Stimulated activated CD8-positive, alpha-beta memory T cell treated with anti-CD3 and anti-CD28 coated beads, Interleukin-12 subunit alpha, Interleukin-12 subunit beta, amount 100 ng/mL, for 4 hours (primary cell): ENCODE data around the gene CPNE8.

Source experiments
- DNase-seq: peaks from one replicate; pipeline ENCODE4 v3.0.0-alpha.2; 2020; ENCODE audit warnings: low read depth

CPNE8 gene

DNA sequence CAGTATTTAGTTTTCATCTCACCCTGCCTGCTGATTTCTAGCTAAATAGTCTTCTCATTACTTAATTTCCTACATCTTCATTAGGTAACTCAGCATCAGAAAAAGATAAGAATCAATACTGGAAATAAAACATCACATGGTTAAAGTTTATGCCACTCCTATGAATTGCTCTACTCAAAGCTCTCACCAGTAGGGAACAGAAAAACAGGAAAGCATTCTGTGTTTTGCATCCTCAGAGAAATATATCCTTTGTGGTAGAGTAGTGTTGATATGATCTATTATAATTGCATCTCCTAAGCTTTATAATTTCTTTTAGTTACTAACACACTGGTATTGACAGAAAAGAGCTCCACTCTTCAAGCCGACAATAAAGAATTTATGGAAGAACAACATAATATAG lies 9.9 kb downstream of the CPNE8 start:
- DNase-seq, result no peak

DNA sequence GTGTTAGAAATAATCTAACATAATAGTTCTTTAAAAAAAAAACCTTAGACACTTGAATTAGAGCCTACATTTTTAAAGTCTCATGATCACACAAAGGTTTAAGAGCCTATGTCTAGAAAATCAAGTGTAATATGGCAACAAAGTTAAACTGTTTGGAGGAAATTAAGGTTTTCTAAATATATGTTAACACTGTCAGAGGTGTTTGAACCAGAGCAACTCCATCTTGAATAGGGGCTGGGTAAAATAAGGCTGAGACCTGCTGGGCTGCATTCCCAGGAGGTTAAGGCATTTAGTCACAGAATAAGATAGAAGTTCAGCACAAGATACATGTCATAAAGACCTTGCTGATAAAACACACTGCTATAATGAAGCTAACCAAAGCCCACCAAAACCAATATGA lies 12.4 kb downstream of the CPNE8 start:
- no peak for DNase-seq

DNA sequence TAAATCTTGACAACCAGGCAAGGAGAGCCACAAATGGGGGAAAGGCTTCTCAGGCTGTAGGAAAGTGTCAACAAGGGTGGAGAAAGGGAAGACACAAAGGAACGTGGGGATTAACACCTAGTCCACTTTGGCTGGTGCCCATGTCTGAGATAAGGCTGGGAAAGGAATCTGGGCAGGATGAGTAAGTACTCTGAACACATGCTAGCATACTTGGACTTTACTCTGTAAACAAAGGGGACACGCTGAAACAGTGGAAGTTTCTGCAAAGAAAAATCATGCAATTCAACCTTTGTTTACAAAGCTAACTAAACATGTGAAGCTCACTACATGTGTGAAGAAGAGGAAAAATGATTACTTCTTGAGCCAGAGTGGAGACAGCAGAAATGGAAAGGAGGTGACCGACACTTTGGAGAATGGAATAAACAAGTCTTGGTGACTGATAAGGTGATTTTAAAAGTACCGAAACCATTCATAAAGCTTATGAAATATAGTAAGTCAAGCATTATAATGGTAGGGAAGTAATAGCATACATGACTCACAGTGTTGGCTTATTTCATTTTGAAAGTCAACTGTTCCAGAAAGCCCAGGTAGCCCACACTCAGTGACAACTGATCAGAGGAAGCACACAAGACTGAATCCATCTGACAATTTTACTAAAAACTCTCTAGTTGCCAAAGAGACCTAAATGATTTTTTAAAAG lies 13.2 kb downstream of the CPNE8 start:
- DNase-seq, result no peak

DNA sequence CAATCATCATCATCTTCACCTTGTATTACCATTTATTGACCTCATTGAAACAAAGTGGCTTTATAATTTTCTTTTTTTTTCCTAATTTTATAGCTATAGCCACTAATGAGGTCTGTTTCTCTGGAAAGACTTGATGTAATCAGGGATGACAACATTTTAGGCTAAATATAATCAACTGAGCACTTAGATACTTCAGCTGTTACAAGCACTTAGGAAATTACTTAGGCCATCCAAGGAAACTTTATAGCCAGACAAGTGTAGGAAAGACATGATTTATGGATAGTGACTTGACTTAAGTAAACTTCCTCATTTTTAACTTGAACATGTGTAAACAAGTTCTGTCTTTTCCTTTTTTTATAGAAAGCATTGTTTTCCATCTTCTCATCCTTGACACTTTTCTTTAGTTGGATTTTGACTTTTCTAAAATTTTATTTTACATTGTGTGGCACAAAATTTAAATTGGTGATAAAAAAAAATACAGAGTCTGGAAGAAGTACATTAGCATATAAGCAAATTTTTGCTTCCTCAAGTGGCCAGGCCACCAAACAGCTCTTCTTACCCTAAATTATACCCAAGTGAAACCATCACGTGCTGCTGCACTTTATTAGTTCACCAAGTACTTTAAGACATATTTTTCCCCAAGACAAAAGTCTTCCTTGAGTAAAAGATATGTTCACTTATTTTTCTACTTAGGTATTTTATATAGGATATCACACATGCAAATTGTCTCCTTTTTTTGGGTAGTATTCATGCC lies 15.1 kb downstream of the CPNE8 start:
- DNase-seq, result no peak

DNA sequence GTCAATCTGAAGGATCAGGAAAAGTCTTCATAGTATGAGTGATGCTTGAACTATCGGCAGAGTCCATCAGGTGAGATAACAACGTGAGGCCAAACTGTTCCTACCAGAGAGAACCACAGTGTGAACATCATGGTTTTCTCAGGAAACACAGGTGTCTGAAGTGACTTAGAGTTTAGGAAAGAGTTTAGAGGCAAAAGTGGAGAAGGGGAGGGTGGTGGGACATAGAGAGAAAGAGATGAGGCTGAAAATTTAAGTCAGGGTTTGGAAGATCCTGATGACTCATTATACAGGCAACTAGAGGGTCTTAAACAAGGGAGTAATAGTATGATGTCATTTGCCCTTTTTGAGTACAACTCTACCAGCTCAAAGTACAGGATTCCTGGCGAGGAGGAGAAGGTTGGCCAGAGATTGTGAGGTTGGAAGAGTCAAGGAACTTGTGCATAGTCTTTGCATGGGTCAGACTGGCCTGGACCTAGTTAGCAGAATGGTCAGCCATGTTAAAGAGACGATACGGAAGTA lies 16.0 kb downstream of the CPNE8 start:
- DNase-seq, result no peak

DNA sequence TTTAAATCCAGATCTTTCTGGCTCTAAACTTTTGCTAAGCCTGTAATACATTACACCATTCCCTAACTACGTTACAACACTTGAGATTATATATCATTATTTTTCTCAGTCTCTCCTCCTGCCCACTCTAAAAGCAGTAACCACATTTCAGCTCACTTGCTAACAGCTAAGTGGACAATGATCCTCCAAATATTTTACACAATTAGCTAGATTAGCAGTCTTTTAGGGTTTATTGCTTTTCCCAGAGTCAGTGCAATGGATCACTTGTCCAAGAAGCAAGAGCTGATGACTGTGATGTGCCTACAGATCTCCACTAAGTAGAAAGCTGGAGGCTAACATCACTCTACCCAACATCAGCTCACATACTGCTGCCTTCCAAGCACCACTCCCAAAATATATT lies 17.6 kb downstream of the CPNE8 start:
- no peak for DNase-seq

DNA sequence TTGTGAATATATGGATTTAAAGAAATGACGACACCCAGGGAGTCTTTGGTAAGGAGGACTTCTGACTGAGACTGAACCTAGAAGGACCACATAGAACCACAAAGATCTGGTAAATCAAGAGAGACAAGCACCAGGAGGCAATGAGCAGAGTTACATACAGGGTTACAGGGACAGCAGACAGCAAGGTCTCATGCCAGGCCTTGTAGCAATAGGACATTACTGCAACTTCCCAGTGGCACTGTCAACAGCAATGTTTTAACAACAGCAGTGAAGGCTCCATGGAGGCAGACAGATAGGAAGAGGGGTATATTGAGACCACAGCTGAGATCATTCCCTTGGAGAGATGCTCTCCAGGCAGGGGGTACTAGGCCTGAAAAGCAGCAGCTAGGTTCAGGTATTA lies 18.5 kb downstream of the CPNE8 start:
- DNase-seq, result no peak

DNA sequence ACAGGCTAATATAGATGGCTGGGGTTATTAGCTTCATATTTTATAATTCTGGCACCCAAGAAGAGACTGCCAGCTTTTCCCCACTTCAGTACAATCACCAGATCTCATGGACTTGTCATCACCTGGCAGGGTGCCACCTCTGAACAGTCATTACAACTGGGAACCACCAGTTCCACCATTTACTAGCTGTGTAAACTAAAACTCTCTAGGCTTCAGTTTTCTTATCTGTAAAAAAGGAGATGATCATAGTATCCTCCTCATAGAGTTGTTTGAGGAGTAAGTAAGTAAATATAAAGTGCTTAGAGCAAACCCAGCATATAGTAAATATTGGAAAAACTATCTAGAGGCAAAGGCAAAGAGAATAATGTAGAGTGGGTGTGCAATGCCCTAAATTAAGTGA lies 19.3 kb downstream of the CPNE8 start:
- no peak for DNase-seq

DNA sequence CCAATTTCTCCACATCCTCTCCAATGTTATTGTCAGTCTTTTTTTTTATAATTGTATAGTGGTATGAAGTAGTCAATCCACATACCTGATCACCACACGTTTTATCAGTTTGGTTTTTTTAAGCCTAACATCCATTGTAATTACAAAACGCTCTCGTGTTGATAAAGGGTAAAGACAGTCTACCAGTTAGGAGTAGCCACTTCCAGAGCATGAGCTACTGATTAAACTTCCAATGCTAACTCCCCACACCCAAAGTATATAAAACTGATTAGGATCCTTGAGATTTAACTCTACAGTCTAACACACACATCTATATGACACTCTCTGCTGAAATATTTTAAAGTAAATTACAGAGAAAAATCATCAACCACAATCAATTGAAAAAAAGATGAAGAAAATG lies 20.7 kb downstream of the CPNE8 start:
- no peak for DNase-seq

DNA sequence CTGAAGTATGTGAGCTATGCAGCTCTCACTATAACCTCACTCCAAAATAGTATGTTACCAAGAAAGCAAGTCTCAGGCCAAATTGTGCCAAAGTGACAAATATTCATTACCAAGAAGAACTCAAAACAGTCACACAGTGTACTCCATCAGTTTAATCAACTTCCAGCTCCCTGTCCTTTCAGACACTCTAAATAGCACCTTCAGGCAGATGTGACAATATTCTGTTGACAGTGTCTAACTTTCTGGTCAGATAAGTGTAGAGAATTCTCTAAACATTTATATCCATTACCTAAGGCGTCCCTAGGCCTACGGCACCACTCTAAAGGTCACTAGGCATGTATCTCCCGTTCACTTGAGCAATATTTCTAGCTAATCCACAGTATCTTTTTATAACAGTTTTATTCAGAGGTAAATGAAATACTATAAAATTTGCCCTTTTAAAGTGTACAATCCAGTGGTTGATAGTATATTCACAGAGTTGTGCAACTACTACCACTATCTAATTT lies 21.7 kb downstream of the CPNE8 start:
- DNase-seq, result no peak

DNA sequence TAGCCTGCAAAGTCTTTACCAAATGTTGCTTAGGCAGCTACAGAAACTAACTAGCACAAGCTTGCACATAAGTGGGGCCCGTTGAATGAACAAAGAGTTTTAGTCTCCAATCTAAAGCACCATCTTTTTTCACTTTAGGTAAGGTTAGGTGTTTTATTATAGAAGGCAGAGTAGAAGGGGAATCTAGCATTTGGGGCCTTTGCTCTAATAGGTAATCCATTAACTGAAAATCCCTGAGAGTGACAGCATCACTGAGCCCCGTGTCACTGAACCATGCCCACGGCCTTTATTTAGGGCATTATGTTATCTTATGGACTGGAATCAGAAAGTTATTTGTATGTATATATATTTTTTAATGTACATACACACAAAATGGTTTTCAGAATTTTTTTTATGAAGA lies 25.1 kb downstream of the CPNE8 start:
- no peak for DNase-seq

DNA sequence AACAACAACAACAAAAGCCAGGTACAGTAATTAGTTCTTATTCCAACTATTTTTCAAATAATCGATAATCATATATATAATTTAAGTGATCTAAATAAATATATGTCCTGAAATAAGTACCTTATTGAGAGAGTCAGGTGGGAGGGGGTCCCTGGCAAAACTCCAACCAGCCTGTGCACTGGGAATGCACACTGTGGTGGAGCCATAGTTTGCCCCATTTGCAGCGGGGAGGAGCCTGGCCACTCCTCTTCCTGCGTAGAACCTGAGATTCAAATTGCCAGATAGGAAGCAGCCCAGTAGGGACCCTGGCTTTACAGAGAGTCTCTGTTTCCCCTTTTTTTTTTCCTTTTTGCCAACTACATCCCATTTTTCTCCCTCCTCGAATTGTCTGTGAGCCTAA lies 26.4 kb downstream of the CPNE8 start:
- DNase-seq, result no peak

DNA sequence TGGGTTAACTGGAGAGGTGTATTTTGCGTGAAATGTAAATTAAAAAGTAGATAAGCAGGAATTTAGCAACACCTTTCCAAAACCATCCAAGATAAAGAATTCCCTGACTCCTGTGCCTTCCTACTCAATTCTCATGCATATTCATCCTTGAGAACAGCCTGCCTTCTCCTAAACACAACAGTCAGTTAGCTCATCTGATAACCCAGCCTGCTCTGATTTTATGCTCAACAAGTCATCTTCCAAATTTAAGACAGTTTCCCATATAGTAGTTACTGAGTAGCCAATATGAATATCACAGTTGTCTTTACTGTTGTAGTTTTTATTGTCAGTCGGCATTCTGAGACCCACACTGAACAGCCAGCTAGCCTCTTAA lies 27.1 kb downstream of the CPNE8 start:
- DNase-seq, result no peak

DNA sequence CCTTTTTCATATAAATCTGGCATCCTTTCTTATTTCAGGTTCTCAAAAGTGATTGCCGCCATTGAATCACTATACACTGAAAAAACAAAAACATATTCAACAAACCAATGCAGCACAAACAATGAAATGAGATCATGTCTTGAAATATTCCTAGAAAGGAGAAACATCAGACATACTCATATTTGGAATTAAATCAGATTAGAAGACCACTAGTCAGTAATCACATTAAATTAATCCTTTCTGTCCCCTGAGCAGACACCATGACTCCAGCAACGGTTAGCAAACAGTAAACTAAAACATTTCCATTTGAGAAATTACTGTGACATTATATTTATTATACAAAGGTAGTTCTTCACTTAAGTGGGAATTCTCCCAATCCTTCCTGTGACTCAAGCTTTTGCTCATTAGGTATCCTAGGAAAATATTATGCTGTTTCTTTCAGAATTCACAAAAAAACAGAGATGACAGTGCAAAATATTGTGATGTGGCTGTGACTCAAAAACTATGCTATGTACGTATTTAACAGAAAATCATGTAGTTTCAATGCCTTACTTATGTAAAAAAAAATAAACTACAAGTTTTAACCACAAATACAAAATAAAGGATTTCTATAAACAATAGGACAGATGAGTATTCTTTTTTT lies 29.7 kb downstream of the CPNE8 start:
- DNase-seq, result no peak

DNA sequence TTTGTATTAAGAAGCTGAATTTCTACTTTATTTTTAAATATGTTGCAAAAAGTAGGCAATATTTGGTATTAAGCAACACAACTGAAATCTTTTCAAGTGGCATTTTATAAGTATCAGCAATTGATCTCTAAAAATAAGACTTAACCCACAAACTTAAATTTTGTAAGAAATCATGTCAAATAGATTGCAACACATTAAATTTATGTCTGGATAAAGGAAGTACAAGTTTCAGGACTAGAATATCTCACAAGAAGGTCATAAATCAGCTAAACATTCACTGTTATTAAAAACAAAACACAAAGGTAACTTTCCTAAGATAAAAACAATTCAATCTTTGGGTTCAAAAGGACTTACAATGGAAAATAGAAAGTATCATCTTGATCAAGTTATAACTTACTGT lies 32.8 kb downstream of the CPNE8 start:
- DNase-seq, result no peak

DNA sequence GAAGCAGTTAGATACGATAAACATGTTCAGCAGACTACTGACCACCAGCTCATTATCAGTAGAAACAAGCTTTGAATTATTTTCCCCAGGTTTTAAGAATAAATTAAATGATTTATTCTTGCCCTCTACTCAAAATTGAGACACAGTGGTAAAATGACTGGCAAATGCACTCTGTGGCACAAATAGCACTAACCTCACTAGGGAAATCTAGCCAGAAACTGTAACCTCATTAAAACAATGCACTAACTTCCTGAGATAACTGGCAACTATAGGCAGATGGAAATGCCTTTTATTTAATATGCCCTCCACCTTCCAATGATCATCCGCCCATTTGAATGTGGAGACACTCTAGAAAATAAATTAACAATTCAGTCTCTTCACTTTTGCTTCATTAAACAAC lies 33.2 kb downstream of the CPNE8 start:
- no peak for DNase-seq

DNA sequence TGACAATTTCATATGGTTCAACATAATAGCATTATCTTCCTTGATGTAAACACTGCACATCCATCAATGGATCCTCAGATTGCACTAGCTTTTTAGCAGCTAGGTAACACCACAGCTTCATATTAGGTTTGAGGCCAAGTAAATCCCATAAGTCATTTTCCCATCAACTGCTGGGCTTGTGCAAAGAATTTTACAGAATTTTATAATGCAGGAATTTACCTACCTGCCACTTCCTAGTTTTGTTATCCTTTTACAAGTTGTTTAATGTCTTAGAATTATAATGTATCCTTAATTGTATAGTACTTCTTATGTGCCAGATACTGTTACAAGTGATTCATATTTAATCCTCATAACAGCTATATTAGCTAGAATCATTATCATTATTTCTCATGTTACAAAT lies 36.4 kb downstream of the CPNE8 start:
- DNase-seq, result no peak

DNA sequence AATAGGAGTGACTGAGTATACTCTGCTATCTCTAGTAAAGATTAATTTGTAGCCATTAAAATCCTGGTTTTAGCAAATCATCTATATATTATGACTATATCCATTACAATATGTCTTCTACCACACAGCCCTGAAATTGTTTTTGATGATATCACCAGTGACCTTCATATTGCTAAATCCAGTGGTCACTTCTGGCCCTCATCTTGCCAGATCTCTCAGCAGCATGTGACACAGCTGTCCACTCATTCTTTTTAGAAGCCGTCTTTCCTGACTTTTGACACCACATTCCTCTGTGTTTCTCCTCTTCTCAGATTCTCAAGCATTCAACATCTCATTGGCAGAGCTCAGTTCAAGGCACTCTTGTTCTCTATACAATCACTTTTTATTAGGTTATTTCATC lies 54.9 kb downstream of the CPNE8 start:
- no peak for DNase-seq

DNA sequence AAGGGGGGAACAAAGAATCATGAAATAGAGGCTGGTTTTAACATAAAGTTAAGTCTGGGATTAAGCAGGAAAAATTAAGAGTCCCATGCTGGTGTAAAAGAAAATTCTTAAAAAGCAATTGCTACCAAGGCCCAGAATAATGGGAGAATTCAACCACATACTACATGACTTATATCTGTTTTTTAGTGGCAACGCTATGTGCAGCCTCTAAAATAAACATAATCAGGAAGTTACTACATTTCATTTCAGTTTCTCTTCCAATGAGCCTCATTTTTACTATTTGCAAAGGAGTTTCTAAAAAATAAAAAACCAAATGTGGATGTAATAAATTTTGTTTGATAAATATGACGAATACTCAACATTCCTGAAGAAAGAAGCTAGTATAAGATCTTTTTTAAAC lies 58.1 kb downstream of the CPNE8 start:
- no peak for DNase-seq

DNA sequence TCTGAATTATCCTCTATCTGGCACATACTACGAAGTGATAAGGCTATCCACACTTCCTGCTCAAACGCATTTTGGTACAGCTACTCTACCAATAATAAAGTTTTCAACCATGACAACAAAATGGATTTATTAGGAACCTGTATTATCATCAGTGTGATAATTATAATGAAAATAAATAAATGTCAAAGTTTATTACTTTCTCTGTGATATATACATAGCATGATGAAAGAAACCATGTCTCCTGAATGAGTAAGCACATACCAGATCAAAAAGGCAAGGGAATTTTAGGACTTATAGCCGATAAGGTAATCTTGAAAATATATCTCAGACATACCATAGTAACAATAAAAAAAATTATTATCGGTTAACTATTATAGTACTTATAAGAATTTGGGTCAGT lies 61.1 kb downstream of the CPNE8 start:
- no peak for DNase-seq

DNA sequence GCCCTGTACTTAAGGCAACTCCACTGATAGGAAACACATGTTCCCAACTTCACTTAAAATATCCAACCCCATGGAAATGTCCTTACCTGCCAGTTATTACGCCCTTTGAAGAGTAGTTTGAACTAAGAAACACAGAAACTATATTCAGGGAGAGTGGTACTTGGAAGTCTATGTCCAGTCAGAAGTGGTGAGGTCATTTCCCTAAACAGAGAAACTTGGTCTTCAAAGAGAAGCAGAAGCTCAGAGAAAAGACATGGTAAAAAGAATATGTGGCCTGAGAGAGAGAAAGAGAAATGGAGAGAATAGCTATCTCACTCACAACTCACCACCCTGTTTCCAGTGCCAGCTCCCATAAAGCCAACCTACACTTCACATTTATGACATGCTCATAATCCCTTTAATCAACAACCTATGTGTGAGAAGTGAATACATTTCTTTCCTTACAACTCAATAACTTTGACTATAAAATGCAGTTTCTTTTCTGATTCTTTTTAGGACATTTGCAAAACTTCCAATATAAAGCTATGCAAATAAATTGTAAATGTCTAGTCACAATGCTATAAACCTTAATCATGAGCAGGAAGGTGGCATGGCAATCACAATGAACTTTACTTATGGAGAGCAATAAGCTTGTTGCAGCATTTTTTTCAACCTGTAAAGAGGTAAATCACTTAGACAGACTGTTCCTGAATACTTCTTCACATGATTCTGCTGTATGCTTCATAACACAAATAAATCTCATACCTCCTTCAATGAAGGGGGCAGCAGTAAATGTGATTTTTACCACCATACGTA lies 67.1 kb downstream of the CPNE8 start:
- no peak for DNase-seq

DNA sequence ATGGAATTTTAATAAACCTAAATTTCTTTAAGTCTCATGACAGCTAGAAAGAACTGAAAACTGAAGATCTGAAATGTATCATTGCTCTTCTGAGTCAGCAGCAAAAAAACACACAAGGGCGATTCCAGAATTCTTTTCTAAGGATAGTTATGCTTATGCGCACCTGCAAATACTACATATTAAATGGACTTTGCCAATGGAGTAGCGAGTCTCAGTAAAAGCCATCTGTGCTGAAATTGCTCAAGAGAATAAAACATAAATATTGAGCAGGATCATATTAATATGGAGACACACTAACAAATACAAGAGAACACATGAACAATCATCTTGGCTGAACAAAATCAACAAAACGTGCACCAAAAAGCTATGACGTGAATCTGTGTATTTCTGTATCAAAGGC lies 73.7 kb downstream of the CPNE8 start:
- no peak for DNase-seq
